Measurements from ENCODE around the gene ADGRB3. TPM values are rescaled to one million over a fixed set of nuclear protein-coding genes. Genes with fewer than 3 reads are reported as not detected.
A peak's percentile ranks its signal among the peaks of the same experiment; 100 is the strongest.

The ADGRB3 gene
- total and polyA plus RNA-seq, 2 donors from 2014 or later = 0.26 to 2.2 TPM

GRCh38 chr6:68760485-68760884 is 125.4 kb downstream of the ADGRB3 start:
- Histone ChIP-seq H3K9me3 (ENCODE audit: control insufficient read depth in 2 of 3, insufficient read depth in 1 of 3, low read length in 3 of 3) (no peaks in the 10 kb centered on the region), H3K4me3 (ENCODE audit: low read length in 3 of 3) (no peak overlapping the region), H3K27ac (ENCODE audit: low read depth in 2 of 2, low read length in 2 of 2) (no peak overlapping the region), H3K36me3 (ENCODE audit: control insufficient read depth in 2 of 3, insufficient read depth in 3 of 3, low read length in 3 of 3) (no peaks in the 10 kb centered on the region), H3K9ac (ENCODE audit: low read length in 3 of 3) (no peak overlapping the region), H3K27me3 (ENCODE audit: control insufficient read depth, insufficient read depth, low read length) (no peaks in the 10 kb centered on the region), H3K4me1 (ENCODE audit: control insufficient read depth in 2 of 3, insufficient read depth in 2 of 3, low read depth in 1 of 3, low read length in 3 of 3) (no peaks in the 10 kb centered on the region)
- DNase-seq = no peak
- no peak for FAIRE-seq
- TF ChIP-seq CTCF (IDR thresholded peaks at IDR 0.05; ENCODE audit: borderline replicate concordance, extremely low read depth, insufficient read depth) = no peak
- intact Hi-C loops (cut with DNase I) = no loop called here

GRCh38 chr6:68760941-68761676 is 126.0 kb downstream of the ADGRB3 start:
- no peak overlapping the region for H3K9ac ChIP-seq (ENCODE audit: low read length in 3 of 3)
- H3K4me1 ChIP-seq (ENCODE audit: control insufficient read depth in 2 of 3, insufficient read depth in 2 of 3, low read depth in 1 of 3, low read length in 3 of 3) = no peaks in the 10 kb centered on the region
- no peak overlapping the region for H3K27ac ChIP-seq (ENCODE audit: low read depth in 2 of 2, low read length in 2 of 2)
- no peak overlapping the region for H3K4me3 ChIP-seq (ENCODE audit: low read length in 3 of 3)
- no peak for TF ChIP-seq CTCF (IDR thresholded peaks at IDR 0.05; ENCODE audit: borderline replicate concordance, extremely low read depth, insufficient read depth)
- H3K27me3 ChIP-seq (ENCODE audit: control insufficient read depth, insufficient read depth, low read length) = no peaks in the 10 kb centered on the region
- H3K9me3 ChIP-seq (ENCODE audit: control insufficient read depth in 2 of 3, insufficient read depth in 1 of 3, low read length in 3 of 3) = no peaks in the 10 kb centered on the region
- no peaks in the 10 kb centered on the region for H3K36me3 ChIP-seq (ENCODE audit: control insufficient read depth in 2 of 3, insufficient read depth in 3 of 3, low read length in 3 of 3)
- no peak for FAIRE-seq
- intact Hi-C loops (cut with DNase I) = no loop called here
- DNase-seq = peak in 1 of 5 donors; percentile 17

DNA sequence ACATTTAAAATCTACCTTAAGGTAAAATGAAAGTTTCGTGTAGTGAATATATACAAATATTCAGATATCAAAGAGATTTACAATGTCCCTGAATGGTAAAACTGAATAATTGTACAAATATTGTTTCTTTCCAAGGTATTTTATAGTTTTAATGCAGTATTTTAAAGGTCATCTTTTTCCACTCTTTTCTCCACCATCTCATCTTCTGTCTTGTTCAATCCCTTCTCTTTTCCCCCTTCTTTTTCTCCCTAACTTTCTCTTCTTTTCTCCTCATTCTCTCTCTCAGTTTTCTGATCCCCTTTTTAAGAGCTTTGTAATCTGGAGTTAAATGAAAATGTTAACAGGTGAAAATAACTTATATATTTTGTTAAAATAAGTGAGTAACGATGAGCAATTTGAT is 126.9 kb downstream of the ADGRB3 start:
- DNase-seq = no peak
- FAIRE-seq = no peak
- no peaks in the 10 kb centered on the region for H3K36me3 ChIP-seq (ENCODE audit: control insufficient read depth in 2 of 3, insufficient read depth in 3 of 3, low read length in 3 of 3)
- H3K4me1 ChIP-seq (ENCODE audit: control insufficient read depth in 2 of 3, insufficient read depth in 2 of 3, low read depth in 1 of 3, low read length in 3 of 3) = no peaks in the 10 kb centered on the region
- H3K27ac ChIP-seq (ENCODE audit: low read depth in 2 of 2, low read length in 2 of 2) = no peak overlapping the region
- intact Hi-C loops (cut with DNase I) = no loop called here
- TF ChIP-seq CTCF (IDR thresholded peaks at IDR 0.05; ENCODE audit: borderline replicate concordance, extremely low read depth, insufficient read depth) = no peak
- H3K9me3 ChIP-seq (ENCODE audit: control insufficient read depth in 2 of 3, insufficient read depth in 1 of 3, low read length in 3 of 3) = no peaks in the 10 kb centered on the region
- H3K27me3 ChIP-seq (ENCODE audit: control insufficient read depth, insufficient read depth, low read length) = no peaks in the 10 kb centered on the region
- H3K4me3 ChIP-seq (ENCODE audit: low read length in 3 of 3) = no peak overlapping the region
- H3K9ac ChIP-seq (ENCODE audit: low read length in 3 of 3) = no peak overlapping the region

GRCh38 chr6:68771426-68771825 is 136.3 kb downstream of the ADGRB3 start:
- DNase-seq (no peak), FAIRE-seq (no peak)
- H3K4me3 ChIP-seq (ENCODE audit: low read length in 3 of 3) = no peak overlapping the region
- intact Hi-C loops (cut with DNase I) = no loop called here
- no peaks in the 10 kb centered on the region for H3K9me3 ChIP-seq (ENCODE audit: control insufficient read depth in 2 of 3, insufficient read depth in 1 of 3, low read length in 3 of 3)
- no peaks in the 10 kb centered on the region for H3K36me3 ChIP-seq (ENCODE audit: control insufficient read depth in 2 of 3, insufficient read depth in 3 of 3, low read length in 3 of 3)
- H3K4me1 ChIP-seq (ENCODE audit: control insufficient read depth in 2 of 3, insufficient read depth in 2 of 3, low read depth in 1 of 3, low read length in 3 of 3) = no peaks in the 10 kb centered on the region
- no peak overlapping the region for H3K27ac ChIP-seq (ENCODE audit: low read depth in 2 of 2, low read length in 2 of 2)
- H3K27me3 ChIP-seq (ENCODE audit: control insufficient read depth, insufficient read depth, low read length) = no peaks in the 10 kb centered on the region
- no peak for TF ChIP-seq CTCF (IDR thresholded peaks at IDR 0.05; ENCODE audit: borderline replicate concordance, extremely low read depth, insufficient read depth)
- no peak overlapping the region for H3K9ac ChIP-seq (ENCODE audit: low read length in 3 of 3)

Measured in kidney (tissue), 14 donors.